ENCODE results near the gene SEMA4D. TPM values are rescaled to one million over a fixed set of nuclear protein-coding genes. Genes with fewer than 3 reads are reported as not detected.

Gene SEMA4D
- total RNA-seq, 1 experiment from 2014 or later = 0.98 TPM

DNA sequence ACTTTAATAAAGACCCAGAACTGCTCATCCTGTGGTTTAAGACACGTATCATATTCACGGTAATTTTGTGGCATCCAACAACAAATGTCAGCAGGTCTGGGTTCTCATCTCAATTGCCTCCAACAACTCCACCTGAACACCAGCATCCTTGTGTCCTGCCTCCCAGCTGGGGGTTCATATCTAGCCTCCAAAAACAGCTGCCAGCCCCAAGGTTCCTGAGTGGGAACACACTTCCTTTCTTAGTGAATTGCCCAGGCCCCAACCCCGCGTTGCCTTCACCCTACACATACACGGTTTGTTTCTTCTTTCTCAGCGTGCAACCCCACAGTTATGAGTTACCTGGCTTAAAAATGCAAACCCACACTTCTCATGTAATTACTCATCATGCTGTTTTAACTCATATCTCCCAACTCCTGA lies 77.9 kb downstream of the SEMA4D start:
- in situ Hi-C loops (cut with HindIII; ENCODE audit: low pct_unique_long_range_greater_than_20kb, low sequenced_read_pairs) = no loop called here
- DNase-seq (ENCODE audit: low read depth, low spot score) = no peak

DNA sequence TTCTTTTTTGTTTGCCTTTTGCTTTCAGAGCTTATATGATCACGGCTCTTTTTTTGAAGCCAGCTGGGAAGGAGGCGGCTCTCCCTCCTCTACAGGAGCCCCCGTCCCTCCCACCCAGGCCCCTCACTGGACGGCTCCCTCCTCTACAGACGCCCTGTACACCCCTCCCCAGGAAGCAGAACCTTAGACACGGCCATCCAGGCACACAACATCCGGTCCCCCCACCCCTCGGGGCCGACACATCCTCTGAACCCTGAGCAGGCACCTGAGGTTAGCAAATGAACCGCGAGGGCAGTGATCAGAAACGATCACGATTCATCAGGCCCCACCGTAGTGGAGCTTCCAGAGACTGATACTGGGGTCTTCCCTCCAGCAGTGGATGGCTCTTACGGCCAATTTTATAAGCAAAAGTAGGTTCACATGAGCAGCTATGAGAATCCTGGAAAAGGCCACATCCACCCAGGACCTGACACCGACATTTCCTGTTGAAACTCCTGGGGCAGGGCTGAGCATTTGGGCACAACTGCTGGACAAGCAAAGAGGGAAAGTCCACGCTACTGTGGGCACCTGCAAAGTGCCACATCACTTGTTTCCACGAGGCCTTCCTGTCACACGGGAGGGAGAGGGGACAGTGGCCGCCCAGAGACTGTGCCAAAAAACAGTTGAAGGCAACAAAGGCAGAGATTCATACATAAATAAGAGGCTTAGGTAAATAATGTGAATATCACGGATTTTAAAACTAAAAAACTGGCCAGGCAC lies 78.9 kb downstream of the SEMA4D start:
- no peak for DNase-seq (ENCODE audit: low read depth, low spot score)
- in situ Hi-C loops (cut with HindIII; ENCODE audit: low pct_unique_long_range_greater_than_20kb, low sequenced_read_pairs) = no loop called here

DNA sequence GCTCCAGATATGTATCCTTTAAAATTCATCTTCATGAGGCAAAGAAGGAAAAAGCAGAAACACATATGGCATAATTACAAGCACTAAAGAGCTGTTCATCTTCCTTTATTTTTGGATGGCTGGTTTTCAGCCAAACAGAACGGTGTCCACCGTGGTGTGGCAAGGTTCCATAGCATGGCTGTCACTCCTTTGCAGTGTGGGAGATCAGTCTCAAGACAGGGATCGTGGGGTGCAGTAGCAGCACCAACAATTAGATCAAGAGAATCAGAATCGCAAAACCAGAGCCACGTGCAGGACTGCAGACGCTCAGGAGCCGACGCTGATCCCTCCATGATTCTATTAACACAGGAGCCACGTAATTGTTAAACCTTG lies 79.5 kb downstream of the SEMA4D start:
- in situ Hi-C loops (cut with HindIII; ENCODE audit: low pct_unique_long_range_greater_than_20kb, low sequenced_read_pairs) = no loop called here
- DNase-seq (ENCODE audit: low read depth, low spot score) = no peak

DNA sequence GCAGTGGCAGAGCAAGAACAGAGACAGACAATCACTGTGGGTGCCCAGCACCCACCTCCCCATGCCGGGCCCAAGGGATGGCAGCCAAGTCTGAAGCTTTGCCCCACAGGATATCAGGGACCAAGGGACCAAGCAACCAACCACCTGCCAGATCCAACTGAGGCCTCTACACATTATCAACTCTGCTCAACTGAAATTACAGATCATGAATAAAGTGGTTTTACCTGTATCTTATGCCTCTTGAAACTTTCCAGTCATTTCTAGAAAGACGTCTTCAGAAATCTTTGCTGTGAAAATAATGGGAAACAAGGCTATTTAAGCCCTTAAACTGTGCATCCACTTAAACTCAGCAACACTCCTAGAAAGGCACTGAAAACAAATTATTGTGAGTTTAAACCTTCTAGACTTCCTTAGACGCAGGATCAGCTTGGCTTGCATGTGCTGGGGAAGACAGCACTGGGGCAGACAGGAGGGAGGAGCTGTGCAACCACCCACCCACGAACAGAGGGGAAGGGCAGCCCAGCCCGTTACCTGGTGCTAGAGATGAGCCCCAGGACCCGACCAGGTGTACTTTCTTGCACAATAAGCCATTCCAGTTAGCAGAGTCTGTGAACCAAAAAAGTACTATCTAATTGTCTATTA lies 80.0 kb downstream of the SEMA4D start:
- DNase-seq (ENCODE audit: low read depth, low spot score) = no peak
- in situ Hi-C loops (cut with HindIII; ENCODE audit: low pct_unique_long_range_greater_than_20kb, low sequenced_read_pairs) = no loop called here

DNA sequence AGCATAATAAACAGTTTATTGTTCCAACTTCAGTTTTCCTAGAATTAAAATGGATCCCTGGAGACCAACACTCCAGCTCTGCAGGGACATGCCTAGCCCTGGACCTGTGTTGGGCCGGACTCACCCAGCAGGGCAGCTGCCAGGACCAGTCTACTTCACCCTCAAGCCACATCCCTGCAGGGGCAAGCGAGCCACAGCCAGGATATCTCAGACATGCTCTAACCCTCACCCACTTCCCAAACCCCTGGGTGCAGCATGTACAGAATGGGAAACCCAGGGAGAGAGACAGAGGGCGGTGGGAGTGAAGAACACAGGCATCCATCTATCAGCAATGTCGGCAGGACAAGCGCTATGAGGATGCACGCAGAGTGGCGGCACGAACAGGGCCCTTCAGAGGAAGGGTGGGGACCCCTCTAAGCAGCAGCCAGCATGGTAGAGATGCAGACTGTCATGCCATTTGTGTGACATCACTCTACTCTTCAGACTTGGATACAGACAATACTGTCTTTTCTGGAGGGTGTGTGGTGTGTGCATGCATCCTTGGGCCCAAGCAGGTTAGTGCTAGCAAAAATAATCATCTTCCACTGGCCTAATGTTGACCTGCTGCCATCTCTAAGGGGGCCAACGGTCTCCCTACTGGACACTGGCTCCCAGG lies 83.1 kb downstream of the SEMA4D start:
- DNase-seq (ENCODE audit: low read depth, low spot score) = no peak
- in situ Hi-C loops (cut with HindIII; ENCODE audit: low pct_unique_long_range_greater_than_20kb, low sequenced_read_pairs) = no loop called here

DNA sequence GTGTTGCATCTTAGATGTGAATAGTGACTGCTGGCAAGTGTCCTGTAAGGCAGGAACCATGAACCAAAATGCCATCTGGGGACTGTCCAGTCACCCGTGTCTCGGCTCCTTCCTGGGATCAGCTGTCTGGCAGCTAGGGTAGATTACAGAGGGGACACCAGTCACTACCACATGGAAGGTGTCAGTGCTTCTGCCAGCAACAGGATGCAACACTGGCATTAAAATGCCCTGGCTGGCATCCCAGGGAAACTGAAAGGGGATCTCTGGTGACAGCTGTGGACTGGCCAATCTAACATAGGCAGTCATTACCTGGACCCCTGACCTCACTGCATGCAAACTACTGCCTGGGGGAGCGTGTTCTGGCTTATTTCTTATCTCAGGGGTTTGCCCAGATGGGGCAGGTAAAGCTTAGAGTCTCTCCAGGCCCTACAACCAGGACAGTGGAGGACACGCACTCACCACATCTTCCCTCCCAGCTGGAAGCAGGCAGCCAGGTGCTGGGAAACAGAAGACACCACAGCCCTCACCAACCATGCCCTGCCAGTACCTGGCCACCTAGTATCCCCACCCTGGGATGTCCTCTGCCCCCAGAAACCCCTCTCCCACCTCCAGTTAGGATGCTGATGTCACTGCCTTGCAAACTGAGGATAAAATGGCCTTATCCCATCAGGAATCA lies 83.8 kb downstream of the SEMA4D start:
- no peak for DNase-seq (ENCODE audit: low read depth, low spot score)
- in situ Hi-C loops (cut with HindIII; ENCODE audit: low pct_unique_long_range_greater_than_20kb, low sequenced_read_pairs) = no loop called here

DNA sequence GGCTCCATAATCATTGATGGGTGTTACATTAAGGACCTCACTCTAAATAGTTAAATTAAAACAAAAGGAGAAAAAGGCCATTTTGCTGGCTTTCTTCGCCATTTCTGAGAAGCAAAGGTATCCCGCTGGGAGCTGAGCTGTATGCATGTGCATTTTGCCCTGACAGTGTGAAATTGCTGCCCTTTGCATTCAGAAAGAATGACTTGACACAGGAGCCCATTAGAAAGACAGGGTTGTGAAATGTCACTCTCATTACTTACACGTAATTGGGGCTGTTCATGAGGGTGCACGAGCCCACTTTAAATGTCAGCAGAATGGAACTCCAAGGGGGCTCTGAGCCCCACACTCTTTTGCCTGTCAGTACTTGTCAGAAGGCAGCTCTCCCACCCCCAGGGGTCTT lies 85.0 kb downstream of the SEMA4D start:
- in situ Hi-C loops (cut with HindIII; ENCODE audit: low pct_unique_long_range_greater_than_20kb, low sequenced_read_pairs) = no loop called here
- DNase-seq (ENCODE audit: low read depth, low spot score) = no peak

DNA sequence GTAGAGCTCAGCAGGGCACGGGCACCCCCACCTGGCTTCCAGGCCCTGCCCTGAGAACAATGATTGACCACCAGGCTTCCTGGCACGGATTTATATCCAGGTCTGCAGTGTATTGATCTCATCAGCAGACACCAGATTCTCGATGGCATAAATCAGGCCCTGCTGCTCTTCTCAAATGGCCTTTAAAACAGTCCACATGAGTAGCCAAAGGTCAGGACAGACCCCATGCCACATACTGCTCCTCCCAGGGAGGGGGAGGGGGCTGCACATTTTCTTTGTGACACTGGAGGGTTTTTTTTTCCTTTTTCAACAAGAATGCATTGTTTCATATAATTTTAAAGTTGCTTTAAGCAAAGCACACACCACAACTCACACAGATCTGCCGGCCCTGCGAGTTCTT lies 85.4 kb downstream of the SEMA4D start:
- in situ Hi-C loops (cut with HindIII; ENCODE audit: low pct_unique_long_range_greater_than_20kb, low sequenced_read_pairs) = no loop called here
- no peak for DNase-seq (ENCODE audit: low read depth, low spot score)

DNA sequence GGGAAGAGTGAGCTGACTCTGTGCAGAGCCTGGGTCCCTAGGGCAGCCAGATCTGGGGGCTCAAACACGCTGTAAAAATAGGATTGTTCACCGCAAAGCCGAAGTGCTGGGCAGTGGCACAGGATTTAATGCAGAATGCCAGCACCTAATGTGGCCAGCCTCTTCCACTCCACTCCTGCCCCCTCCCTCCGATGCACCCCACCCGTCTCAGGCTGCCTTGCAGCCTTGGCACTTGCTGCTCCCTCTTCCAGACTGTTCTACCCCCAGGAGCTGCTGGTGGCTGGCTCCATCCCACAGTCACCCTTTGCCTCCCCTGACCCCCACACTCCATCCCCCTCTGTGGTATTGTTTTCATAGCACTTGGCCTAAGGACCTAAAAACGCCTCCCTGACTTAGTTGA lies 86.2 kb downstream of the SEMA4D start:
- no peak for DNase-seq (ENCODE audit: low read depth, low spot score)
- in situ Hi-C loops (cut with HindIII; ENCODE audit: low pct_unique_long_range_greater_than_20kb, low sequenced_read_pairs) = no loop called here

DNA sequence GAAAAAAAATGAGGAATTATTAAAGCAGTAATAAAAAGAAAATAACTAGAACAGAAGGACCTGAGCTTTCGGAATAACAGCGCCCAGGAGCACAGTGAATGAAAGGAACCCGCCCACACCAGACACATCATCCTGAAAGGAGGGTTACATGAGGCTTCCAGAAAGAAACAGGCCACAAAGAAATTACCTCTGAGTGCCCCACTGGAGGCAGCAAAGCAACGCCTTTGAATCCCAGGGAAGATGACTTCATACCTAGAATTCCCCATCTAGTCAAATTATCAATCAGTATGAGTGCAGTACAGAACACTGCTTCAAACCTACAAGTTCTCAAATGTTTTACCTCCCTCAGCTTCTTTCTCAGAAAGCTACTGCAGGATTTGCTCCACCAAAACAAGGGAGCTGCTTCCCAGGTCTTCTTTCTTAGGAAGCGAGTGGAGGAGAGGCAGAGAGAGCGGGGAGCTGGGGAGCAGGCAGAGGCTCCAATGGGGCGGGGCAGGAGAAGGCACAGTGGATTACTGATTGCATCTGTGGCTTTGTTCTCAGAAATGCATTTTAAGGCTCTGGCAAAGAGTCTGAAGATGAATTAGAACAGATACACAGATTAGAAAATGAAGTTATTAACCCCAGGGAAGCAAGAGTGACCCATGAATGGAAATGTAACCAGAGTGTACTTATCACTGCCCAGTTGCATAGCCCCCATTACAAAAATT lies 87.1 kb downstream of the SEMA4D start:
- in situ Hi-C loops (cut with HindIII; ENCODE audit: low pct_unique_long_range_greater_than_20kb, low sequenced_read_pairs) = no loop called here
- DNase-seq (ENCODE audit: low read depth, low spot score) = peak; percentile 37

DNA sequence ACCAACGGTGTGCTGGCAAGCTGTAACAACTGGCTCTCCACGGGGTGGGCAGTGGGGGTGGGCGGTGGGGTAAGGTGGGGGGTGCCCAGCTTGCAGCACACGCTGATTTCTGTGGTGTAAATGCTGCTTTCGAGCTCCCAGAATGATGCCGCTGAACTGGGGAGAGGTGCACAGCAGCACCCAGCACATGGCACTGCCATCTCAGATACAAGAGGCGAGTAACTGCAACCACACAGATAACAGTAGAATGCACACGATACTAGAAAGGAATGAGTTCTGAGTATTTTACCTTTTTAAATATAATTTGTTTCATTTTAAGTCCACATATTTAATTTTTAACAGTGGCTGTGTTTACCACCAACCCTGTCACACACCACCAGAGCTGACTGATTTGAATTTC lies 87.9 kb downstream of the SEMA4D start:
- in situ Hi-C loops (cut with HindIII; ENCODE audit: low pct_unique_long_range_greater_than_20kb, low sequenced_read_pairs) = no loop called here
- no peak for DNase-seq (ENCODE audit: low read depth, low spot score)

DNA sequence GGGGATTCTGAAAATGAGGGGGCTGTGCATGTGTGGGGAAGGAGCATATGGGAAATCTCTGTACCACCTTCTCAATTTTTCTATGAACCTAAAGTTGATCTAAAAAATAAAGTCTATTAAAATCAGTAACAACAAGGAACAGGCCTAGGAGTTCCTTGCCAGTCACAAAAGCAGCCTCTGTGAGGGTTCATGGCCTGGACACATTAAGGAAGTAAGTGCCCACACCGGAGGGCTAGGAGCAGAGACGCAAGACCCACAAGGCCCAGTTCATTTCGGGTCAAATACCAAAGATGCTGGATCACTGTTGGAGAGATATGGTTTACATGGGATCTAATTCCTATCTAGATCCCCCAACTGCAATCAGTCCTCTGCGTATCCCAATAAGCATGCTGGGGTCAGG lies 88.4 kb downstream of the SEMA4D start:
- in situ Hi-C loops (cut with HindIII; ENCODE audit: low pct_unique_long_range_greater_than_20kb, low sequenced_read_pairs) = no loop called here

DNA sequence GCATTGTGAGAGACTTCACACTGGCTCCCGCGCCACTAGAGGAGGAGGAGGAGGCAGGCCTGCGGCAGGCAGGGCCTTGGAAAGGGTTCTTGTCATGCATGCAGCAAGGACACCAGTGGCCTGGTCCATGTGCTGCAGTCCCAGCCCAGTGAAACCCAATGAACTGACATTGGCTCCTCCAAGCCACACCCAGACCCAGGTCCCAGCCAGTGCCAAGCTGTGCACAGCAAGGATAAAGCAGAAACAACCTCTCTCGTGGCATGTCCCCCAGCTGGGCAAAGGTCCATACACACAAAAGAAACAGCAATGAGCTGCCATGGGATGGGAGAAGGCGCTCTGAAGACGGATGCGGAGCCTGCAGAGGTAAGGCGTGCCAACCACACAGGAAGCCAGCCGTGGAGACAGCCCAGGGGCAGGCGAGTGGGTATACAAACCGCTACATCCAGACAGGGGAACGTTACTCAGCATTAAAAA lies 89.2 kb downstream of the SEMA4D start:
- in situ Hi-C loops (cut with HindIII; ENCODE audit: low pct_unique_long_range_greater_than_20kb, low sequenced_read_pairs) = no loop called here
- DNase-seq (ENCODE audit: low read depth, low spot score) = no peak

More for the DNA sequence above, 88.4 kb downstream of the SEMA4D start:
- DNase-seq (ENCODE audit: low read depth, low spot score) = no peak

DNA sequence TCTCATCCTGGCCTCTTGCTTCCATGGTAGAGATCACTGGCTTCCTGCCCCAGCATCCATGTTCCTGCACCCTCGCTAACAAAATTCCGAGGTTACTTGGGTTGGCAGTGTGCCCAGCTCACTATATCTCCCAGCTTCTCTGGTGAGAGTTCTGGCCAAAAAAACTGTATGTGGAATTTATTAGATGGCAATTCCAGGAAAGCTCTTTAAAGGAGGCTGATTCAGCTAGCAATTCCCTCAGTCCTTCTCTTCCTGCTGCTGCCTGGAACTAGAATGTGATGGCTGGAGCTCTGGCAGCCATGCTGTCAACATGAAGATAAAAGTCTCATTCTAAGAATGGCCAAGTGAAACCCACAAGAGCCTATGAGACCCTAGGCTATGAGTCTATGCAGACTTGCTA lies 90.8 kb downstream of the SEMA4D start:
- no peak for DNase-seq (ENCODE audit: low read depth, low spot score)
- in situ Hi-C loops (cut with HindIII; ENCODE audit: low pct_unique_long_range_greater_than_20kb, low sequenced_read_pairs) = no loop called here

DNA sequence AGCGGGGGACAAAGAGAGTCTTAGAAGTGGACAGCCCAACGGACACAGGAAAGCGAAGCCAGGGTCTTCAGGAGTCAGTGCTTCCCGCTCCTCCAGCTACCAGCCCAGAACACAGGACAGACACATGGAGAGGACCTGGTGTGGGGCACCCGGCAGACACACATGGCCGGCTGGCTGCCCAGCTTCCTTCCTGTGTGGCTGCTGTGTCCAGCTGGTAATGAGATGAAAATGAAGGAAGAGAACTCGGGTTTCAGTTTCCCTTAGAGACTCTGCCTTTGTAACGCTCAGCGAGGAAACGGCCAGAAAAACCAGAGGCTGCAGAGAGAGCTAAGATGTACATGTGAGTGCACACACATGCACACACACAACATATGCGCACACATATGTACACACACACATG lies 92.1 kb downstream of the SEMA4D start:
- in situ Hi-C loops (cut with HindIII; ENCODE audit: low pct_unique_long_range_greater_than_20kb, low sequenced_read_pairs) = no loop called here
- no peak for DNase-seq (ENCODE audit: low read depth, low spot score)

DNA sequence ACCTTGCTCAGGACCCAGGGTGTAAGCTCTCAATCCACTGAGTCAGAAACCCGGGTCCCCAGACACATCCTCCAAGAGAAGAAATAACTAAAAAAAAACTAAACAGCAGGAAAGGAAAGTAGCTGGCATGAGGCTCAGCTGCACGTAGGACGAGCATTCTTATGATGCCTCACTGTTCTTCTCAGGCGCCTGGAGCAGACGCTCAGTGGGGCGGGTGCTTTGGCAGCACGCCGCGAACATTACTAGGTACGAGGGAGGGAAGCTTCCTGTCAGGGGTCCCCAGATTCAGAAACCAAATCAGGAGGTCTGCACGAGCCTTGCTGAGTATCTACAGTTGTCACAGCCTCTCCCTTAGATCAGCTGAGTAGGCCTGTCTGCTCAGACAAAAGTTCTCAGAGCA lies 93.8 kb downstream of the SEMA4D start:
- in situ Hi-C loops (cut with HindIII; ENCODE audit: low pct_unique_long_range_greater_than_20kb, low sequenced_read_pairs) = no loop called here
- DNase-seq (ENCODE audit: low read depth, low spot score) = no peak

DNA sequence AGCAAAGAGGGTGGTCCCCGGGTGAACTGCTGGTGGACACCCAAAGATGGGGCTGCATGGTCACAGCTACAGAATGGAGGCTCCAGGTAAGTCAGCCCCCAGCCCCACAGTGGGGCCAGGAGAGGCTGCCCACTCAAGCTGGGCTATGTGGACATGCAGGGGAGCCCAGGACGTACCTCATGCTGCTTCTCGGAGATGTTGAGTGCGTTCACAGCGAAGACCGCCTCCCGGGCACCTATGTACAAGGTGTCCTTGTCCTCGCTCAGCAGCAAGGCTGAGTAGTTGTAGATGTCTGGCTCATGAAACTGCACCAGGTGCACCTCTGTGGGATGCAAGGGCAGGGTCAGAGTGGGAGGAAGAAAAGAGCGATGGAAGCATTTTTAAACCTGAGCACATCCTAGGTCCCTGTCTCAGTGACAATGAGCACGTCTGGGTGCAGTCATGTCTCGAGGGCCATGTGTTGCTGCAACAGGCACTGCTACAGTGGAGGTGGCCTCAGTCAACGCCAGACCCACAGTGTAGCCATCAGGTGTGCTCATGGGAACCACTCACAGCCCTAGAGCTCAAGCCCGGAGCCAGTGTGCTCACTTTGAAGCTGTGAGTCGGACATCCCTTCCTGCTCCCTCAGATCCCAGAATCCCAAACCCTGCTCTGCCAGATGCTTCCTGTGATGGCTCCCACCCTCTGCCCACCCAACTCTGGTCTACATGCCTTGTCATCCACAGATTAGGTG lies 95.1 kb downstream of the SEMA4D start:
- no peak for DNase-seq (ENCODE audit: low read depth, low spot score)
- in situ Hi-C loops (cut with HindIII; ENCODE audit: low pct_unique_long_range_greater_than_20kb, low sequenced_read_pairs) = no loop called here

Measured in SK-MEL-5 (cell line).